Choroid plexus epithelial cell (primary cell): ENCODE measurements around the gene STRIP2.
"Not testable (repeated sequence)": the region's sequence is repeated elsewhere in the genome, so short reads cannot be mapped to it uniquely, and the experiment has no call there.

Source experiments
- DNase-seq: peaks from one replicate; pipeline ENCODE4 v3.0.0-alpha.2; 2010; ENCODE audit warnings: low read depth
- H3K4me3 ChIP-seq: 2 replicates; pipeline ENCODE4 v1.5.1; 2011; ENCODE audit warnings: low read depth, mild to moderate bottlenecking, control low read depth, low read length, moderate library complexity
- TF ChIP-seq, protein P1 (sequence below): conservative IDR thresholded peaks from 2 replicates; pipeline ENCODE4 v1.5.1; 2011; ENCODE audit warnings: low read depth, mild to moderate bottlenecking, control low read depth, inconsistent platforms, low read length, moderate library complexity

STRIP2 gene

DNA sequence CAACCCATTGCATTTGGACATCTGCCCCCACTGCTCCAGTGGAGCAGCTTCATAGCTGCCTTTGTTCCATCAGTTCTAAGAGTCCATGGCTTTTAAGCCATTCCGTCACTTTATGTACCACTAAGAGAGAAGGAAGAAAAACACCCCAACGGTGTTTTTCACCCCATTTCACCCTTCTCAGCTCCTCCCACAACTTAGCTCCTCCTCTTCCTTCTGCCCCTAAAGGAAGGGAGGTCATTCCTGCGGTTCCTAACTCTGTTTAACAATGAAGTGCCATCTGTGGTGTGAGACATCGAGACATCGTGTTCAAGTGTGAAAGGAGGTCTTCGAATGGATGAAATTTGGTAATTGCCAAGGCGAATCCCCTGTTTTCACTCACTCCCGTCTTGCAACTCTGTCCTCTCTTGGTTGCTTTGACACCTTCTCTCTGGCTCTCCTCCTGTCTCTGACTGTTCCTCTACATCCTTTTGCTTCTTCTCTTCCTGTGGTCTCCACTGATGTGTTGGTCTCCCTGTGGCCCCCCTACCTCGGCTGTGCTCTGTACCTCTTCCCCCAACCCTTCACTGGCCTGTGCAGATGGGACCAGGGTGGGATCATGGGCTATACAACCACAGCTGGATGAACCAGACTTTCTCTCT, 91.1 kb downstream of the STRIP2 start:
- DNase-seq, result no peak
- TF ChIP-seq, protein P1, sequence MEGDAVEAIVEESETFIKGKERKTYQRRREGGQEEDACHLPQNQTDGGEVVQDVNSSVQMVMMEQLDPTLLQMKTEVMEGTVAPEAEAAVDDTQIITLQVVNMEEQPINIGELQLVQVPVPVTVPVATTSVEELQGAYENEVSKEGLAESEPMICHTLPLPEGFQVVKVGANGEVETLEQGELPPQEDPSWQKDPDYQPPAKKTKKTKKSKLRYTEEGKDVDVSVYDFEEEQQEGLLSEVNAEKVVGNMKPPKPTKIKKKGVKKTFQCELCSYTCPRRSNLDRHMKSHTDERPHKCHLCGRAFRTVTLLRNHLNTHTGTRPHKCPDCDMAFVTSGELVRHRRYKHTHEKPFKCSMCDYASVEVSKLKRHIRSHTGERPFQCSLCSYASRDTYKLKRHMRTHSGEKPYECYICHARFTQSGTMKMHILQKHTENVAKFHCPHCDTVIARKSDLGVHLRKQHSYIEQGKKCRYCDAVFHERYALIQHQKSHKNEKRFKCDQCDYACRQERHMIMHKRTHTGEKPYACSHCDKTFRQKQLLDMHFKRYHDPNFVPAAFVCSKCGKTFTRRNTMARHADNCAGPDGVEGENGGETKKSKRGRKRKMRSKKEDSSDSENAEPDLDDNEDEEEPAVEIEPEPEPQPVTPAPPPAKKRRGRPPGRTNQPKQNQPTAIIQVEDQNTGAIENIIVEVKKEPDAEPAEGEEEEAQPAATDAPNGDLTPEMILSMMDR, result no peak

DNA sequence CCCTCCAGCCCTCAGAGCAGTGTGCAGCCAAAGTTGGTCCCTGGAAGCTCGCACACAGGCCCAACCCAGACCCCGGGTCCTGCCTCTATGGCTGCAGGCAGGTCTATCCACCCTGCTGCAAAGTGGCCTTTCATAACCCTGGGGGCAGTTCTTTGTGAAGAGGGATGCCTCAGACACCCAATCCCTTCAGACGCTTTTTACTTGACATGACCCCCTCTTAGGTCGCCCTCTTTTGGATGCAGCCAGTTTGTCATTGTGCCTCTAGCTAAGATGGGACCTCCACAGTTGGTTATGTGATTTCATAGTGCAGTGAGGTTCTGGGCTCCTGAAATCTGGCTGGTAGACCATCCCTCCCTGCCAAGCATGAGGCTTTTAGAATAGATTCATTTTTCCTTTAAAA, 95.4 kb downstream of the STRIP2 start:
- TF ChIP-seq, protein P1, result no peak
- DNase-seq, result no peak
- H3K4me3 ChIP-seq, result no peak overlapping the region

More for the DNA sequence above, 91.1 kb downstream of the STRIP2 start:
- no peak overlapping the region for H3K4me3 ChIP-seq

DNA sequence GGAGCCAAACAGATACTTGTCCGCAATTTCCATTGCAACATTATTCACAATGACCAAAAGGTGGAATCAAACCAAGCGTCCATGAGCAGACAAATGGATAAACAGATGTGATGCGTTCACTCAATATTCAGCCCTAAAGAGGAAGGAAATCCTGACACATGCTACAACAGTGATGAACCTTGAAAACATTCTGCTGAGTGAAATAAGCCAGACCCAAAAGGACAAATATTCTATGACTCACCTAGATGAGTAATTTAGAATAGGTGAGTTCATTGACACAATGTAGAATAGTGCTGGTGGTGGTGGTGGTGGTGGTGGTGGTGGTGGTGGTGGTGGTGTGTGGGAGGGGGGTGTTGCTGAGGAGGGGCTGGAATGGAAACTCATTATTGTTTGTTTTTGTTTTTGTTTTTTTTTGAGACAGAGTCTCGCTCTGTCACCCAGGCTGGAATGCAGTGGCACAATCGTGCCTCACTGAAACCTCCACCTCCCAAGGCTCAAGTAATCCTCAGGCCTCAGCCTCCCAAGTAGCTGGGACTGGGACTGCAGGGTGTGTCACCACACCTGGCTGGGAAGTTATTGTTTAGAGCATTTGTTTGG, 96.7 kb downstream of the STRIP2 start:
- TF ChIP-seq, protein P1, result no peak
- DNase-seq, result peak; percentile 52
- H3K4me3 ChIP-seq, result no peak overlapping the region

DNA sequence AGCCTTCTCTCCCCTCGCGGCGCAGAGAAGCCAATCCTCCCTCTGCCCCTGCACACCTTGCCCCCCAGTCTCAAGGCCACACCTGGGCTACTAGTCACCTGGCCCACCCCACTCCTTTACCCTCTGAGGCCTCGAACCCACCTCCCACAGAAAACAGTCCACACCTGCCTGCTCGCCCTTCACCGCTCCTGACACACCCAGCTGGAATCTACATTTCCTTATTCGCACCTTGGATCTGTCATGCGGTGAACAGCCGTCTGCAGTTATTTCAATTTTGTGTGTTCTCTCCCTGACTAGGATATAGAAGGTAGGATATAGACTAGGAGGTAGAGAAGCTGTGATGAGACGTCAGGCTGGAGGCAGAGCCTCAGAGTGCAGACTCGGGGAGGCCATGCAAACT, 97.5 kb downstream of the STRIP2 start:
- TF ChIP-seq, protein P1, result no peak

DNA sequence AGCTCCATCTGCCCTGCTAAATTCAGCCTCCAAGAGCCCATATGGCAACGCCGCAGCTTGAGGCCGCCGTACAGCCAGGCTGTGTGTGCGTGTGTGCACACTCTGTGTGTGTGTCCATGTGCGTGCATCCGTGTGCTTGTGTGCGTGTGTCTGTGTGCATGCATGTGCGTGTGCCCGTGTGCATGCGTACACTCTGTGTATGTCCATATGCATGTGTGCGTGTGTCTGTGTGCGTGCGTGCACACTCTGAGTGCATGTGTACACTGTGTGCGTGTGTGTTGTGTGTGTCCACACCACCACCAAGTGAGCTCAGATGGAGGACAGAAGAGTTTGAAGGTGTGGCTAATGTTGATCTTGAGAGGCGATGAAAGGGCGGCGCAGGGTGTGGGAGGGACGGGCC, 98.1 kb downstream of the STRIP2 start:
- no peak for DNase-seq
- no peak overlapping the region for H3K4me3 ChIP-seq
- TF ChIP-seq, protein P1, result no peak

More for the DNA sequence above, 97.5 kb downstream of the STRIP2 start:
- H3K4me3 ChIP-seq, result no peak overlapping the region
- DNase-seq, result no peak

DNA sequence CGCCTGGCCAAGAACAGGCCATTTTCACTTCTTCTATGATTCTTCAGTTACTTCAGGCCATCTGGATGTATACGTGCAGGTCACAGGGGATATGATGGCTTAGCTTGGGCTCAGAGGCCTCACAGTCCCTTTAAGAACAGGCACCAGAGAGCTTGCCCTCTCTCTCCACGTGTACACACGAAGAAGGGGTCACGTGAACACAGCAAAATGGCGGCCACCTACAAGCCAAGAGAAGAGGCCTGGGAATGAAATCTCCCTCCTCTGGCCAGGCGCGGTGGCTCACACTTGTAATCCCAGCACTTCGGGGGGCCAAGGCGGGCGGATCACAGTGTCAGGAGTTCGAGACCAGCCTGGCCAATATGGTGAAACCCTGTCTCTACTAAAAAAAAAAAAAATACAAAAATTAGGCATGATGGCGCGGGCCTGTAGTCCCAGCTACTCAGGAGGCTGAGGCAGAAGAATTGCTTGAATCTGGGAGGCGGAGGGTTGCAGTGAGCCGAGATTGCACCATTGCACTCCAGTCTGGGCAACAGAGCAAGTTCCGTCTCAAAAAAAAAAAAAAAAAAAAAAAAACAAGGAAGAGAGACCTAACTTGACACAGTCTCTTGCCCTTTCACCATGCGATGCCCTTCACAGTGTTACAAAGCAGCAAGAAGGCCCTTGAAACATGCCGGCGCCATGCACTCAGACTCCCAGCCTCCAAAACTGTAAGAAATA, 100.5 kb downstream of the STRIP2 start:
- not testable (repeated sequence) for H3K4me3 ChIP-seq, DNase-seq

DNA sequence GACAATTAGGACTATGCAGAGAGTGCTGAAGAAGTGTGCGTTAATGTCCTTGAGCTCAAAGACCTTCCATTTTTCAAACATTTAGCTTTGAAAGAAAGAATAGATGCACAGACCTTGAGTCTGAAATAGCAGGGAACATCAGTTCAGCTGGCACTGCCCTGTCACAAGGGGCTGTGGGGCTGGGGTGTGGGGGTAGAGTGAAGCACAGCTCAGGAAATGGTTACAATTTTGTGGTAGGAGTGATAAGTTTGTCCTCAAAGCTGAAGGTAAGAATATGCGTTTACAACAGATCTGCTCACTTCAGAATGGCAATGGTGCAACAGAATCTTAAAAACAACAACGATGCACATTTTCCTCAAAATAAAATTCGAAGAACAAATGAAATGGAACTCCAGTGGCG, 101.7 kb downstream of the STRIP2 start:
- TF ChIP-seq, protein P1, result no peak
- no peak overlapping the region for H3K4me3 ChIP-seq
- DNase-seq, result no peak
